Measurements from ENCODE around the gene SRRD.

DNA sequence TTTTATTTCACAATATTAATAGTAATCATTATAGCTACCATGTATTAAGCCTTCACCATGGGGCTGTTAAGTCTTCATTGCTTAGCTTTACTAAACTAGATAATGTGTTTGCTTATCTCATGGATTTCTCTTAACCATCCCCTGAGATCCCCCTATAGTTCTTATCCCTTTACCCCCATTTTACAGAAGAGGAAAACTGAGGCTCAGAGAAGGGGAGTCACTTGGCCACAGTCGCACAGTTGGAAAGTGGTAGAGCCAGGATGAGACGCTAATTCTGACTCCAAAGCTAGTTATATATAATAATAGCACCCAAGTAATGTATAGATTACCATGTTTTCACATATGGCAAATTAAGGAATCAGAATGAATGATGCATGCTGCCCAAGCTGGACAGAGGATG is 38.3 kb downstream of the SRRD start:
- TF ChIP-seq, protein P1, sequence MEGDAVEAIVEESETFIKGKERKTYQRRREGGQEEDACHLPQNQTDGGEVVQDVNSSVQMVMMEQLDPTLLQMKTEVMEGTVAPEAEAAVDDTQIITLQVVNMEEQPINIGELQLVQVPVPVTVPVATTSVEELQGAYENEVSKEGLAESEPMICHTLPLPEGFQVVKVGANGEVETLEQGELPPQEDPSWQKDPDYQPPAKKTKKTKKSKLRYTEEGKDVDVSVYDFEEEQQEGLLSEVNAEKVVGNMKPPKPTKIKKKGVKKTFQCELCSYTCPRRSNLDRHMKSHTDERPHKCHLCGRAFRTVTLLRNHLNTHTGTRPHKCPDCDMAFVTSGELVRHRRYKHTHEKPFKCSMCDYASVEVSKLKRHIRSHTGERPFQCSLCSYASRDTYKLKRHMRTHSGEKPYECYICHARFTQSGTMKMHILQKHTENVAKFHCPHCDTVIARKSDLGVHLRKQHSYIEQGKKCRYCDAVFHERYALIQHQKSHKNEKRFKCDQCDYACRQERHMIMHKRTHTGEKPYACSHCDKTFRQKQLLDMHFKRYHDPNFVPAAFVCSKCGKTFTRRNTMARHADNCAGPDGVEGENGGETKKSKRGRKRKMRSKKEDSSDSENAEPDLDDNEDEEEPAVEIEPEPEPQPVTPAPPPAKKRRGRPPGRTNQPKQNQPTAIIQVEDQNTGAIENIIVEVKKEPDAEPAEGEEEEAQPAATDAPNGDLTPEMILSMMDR (IDR thresholded peaks at IDR 0.05), result no peak
- no peak for TF ChIP-seq POLR2A (IDR thresholded peaks at IDR 0.05)
- TF ChIP-seq POLR2AphosphoS5 (IDR thresholded peaks at IDR 0.05), result no peak

Data from breast epithelium (tissue), 3 donors.